ENCODE results near the gene RBP3. TPM values are rescaled to one million over a fixed set of nuclear protein-coding genes. Genes with fewer than 3 reads are reported as not detected.

The RBP3 gene
- total and polyA plus RNA-seq, 8 donors: not detected

GRCh38 chr10:47310090-47310505 lies 38.1 kb upstream of the RBP3 start:
- no peak overlapping the region for H3K27ac ChIP-seq
- no peak overlapping the region for H3K4me3 ChIP-seq
- peaks cover 0 to 32% (median 0%) of the 10 kb centered on the region in 3 donors for H3K27me3 ChIP-seq
- intact Hi-C loops (cut with DNase I; ENCODE audit: low total_unique reads): loop anchor here (5.0 kb wide), 1 partner anchor 258 kb away; no protein-coding TSS in a partner anchor
- H3K9me3 ChIP-seq: no peaks in the 10 kb centered on the region
- peaks cover 7 to 15% (median 14%) of the 10 kb centered on the region in 4 donors for H3K4me1 ChIP-seq
- no peak for DNase-seq
- H3K36me3 ChIP-seq: no peaks in the 10 kb centered on the region
- TF ChIP-seq, protein P1, sequence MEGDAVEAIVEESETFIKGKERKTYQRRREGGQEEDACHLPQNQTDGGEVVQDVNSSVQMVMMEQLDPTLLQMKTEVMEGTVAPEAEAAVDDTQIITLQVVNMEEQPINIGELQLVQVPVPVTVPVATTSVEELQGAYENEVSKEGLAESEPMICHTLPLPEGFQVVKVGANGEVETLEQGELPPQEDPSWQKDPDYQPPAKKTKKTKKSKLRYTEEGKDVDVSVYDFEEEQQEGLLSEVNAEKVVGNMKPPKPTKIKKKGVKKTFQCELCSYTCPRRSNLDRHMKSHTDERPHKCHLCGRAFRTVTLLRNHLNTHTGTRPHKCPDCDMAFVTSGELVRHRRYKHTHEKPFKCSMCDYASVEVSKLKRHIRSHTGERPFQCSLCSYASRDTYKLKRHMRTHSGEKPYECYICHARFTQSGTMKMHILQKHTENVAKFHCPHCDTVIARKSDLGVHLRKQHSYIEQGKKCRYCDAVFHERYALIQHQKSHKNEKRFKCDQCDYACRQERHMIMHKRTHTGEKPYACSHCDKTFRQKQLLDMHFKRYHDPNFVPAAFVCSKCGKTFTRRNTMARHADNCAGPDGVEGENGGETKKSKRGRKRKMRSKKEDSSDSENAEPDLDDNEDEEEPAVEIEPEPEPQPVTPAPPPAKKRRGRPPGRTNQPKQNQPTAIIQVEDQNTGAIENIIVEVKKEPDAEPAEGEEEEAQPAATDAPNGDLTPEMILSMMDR (IDR thresholded peaks at IDR 0.05): no peak
- TF ChIP-seq POLR2A (IDR thresholded peaks at IDR 0.05) (no peak), EP300 (IDR thresholded peaks at IDR 0.05) (no peak), POLR2AphosphoS5 (IDR thresholded peaks at IDR 0.05) (no peak)
- 94 to 99% (median 97%) methylated on average over 19 to 37 of the region's 37 CpGs for WGBS, 5 donors

DNA sequence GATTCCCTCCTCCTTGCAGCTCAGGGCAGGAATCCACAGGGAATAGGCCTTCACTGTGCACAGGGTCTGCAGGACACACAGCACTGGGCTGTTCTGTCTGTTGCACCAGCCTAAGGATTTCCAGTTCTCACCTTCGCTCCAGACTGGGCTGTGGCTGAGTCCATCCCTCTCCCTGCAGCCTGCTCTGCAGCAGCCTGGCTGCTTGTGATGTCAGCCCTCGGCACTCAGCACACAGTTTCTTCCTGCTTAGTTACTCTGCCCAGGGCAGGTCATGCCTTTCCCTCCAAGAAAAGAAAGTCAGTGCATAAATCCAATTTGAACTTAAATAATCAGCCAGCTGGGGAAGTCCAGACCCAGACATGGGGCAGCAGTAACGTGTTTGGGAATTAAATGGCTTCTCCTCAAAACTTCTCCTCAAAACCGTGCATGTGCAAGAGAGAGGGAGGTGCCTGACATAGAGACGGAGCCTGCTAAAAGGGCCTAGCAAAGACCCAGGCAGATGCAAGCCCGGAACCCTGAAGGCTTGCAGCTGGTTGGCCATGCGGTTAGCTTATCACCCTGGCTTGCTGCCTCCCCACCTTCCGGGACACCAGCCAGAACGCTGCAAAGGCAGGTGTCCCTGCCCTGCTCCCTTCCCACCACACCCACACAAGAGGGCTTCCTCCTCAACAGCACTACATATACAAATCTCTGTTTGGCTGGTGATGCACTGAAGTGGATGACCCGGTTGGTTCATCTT lies 36.8 kb upstream of the RBP3 start:
- DNase-seq: peak; percentile 72 to 84
- TF ChIP-seq POLR2A (IDR thresholded peaks at IDR 0.05): no peak
- TF ChIP-seq POLR2AphosphoS5 (IDR thresholded peaks at IDR 0.05): peak in 2 of 3 donors; percentile 56 to 59
- TF ChIP-seq, protein P1 (IDR thresholded peaks at IDR 0.05): no peak
- intact Hi-C loops (cut with DNase I; ENCODE audit: low total_unique reads): loop anchor here (5.0 kb wide), 1 partner anchor 259 kb away; no protein-coding TSS in a partner anchor
- Histone ChIP-seq H3K27ac (no peak overlapping the region), H3K36me3 (no peaks in the 10 kb centered on the region), H3K27me3 (peaks cover 0 to 24% (median 0%) of the 10 kb centered on the region in 3 donors), H3K4me3 (no peak overlapping the region), H3K4me1 (peaks cover 7 to 15% (median 14%) of the 10 kb centered on the region in 4 donors), H3K9me3 (no peaks in the 10 kb centered on the region)
- 14 to 36% (median 26%) methylated on average over 5 to 10 of the region's 10 CpGs for WGBS, 5 donors

DNA sequence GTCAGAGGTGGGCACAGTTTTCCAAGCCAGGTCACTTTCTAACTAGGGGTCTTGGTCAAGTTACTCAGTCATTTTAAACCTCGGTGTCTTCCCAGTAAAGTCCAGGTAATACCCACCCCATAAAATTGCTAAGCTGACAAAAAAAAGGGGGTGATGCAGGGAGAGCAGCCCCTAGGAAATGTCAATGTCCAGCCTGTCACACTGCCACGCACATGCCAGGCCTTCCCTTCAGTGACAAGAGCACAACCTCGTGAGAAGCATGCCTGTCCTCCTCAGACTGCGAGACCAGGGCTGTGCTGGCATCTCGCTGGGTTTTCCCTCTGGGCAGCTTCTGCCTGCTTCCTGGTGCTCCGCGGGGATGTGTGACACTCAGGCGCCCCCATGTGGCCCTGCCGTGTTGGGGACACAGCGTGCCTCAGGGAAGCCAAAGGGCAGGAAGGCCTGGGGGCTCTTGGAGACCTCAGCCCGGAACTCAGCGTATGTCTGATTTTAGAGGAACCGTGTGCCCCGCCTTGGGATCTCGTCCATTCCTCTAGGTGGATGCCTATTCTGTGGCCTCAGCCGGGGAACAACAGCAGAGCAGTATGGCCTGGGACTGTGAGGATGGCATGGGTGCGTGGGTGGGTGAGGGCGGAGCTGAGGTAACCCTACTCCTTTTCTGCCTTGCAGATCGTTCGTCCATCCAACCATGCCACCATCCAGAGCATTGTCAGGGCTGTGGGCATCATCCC lies 36.1 kb upstream of the RBP3 start:
- intact Hi-C loops (cut with DNase I; ENCODE audit: low total_unique reads): loop anchor here (5.0 kb wide), 1 partner anchor 260 kb away; no protein-coding TSS in a partner anchor

GRCh38 chr10:47312663-47312995 lies 35.5 kb upstream of the RBP3 start:
- Histone ChIP-seq H3K4me3 (no peak overlapping the region), H3K27ac (no peak overlapping the region), H3K4me1 (peaks cover 7 to 15% (median 14%) of the 10 kb centered on the region in 4 donors), H3K36me3 (no peaks in the 10 kb centered on the region), H3K9me3 (no peaks in the 10 kb centered on the region), H3K27me3 (peaks cover 0 to 12% (median 0%) of the 10 kb centered on the region in 3 donors)
- TF ChIP-seq EP300 (IDR thresholded peaks at IDR 0.05): no peak
- TF ChIP-seq, protein P1 (IDR thresholded peaks at IDR 0.05): no peak
- TF ChIP-seq POLR2AphosphoS5 (IDR thresholded peaks at IDR 0.05): no peak
- no peak for TF ChIP-seq POLR2A (IDR thresholded peaks at IDR 0.05)
- no peak for DNase-seq
- intact Hi-C loops (cut with DNase I; ENCODE audit: low total_unique reads): loop anchor here (5.0 kb wide), 1 partner anchor 260 kb away; no protein-coding TSS in a partner anchor
- WGBS, 5 donors: 78 to 82% (median 79%) methylated on average over 5 to 7 of the region's 7 CpGs

More for the DNA sequence above, 36.1 kb upstream of the RBP3 start:
- Histone ChIP-seq H3K4me1 (peaks cover 7 to 15% (median 14%) of the 10 kb centered on the region in 4 donors), H3K27me3 (peaks cover 0 to 17% (median 0%) of the 10 kb centered on the region in 3 donors), H3K36me3 (no peaks in the 10 kb centered on the region), H3K27ac (no peak overlapping the region), H3K9me3 (no peaks in the 10 kb centered on the region), H3K4me3 (no peak overlapping the region)
- peak; percentile 87 to 92 for DNase-seq
- WGBS, 5 donors: 16 to 24% (median 22%) methylated on average over 17 to 20 of the region's 20 CpGs
- TF ChIP-seq EP300 (IDR thresholded peaks at IDR 0.05): no peak
- TF ChIP-seq POLR2AphosphoS5 (IDR thresholded peaks at IDR 0.05): peak in 1 of 3 donors; percentile 20
- TF ChIP-seq, protein P1 (IDR thresholded peaks at IDR 0.05): peak in 5 of 7 experiments; percentile 65 to 79 (median 74)

Measured in stomach (tissue), 9 donors.